HG03442 (cell line): ENCODE measurements around the gene TDRD6.
"Not testable (repeated sequence)": the region's sequence is repeated elsewhere in the genome, so short reads cannot be mapped to it uniquely, and the experiment has no call there.

Experiments used
- ATAC-seq: cut with Tn5 transposase; IDR thresholded peaks from one replicate; pipeline ENCODE4 v1.9.1; 2021; ENCODE audit warnings: mild to moderate bottlenecking, moderate library complexity; ENCODE audit not compliant: unreplicated experiment

Gene TDRD6

DNA sequence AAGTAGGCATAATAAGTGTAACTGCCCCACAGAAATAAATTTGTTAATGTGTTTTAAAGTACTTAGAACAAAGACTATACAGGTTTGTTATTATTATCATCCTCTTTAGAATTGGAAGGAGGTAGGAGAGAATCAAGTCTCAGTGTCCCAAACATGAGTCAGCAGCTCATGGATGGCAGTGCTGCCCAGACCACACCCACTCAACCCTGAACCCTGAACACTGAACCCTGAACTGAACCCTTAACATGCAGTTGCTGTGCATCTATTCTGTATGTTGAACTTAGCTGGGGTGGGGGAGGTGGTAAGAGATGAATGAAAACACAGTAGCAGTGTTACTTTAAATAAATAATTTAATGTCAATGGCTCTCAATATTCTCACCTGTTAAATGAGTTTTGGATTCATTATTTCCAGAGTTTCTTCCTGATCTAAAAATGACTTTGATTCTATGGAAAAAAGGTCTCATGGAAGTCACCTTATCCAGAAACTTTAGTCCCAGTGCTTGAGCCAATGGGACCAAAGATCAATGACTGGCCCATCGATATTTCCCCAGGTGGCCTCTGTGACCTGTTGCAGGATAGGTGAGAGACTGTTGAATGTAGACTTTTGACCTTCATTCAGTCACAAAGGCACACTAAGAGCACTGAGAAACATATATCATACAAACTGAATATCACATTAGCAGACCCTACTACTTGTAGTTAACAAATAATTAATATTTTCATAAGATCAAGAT is 55.9 kb downstream of the TDRD6 start:
- no peak for ATAC-seq

DNA sequence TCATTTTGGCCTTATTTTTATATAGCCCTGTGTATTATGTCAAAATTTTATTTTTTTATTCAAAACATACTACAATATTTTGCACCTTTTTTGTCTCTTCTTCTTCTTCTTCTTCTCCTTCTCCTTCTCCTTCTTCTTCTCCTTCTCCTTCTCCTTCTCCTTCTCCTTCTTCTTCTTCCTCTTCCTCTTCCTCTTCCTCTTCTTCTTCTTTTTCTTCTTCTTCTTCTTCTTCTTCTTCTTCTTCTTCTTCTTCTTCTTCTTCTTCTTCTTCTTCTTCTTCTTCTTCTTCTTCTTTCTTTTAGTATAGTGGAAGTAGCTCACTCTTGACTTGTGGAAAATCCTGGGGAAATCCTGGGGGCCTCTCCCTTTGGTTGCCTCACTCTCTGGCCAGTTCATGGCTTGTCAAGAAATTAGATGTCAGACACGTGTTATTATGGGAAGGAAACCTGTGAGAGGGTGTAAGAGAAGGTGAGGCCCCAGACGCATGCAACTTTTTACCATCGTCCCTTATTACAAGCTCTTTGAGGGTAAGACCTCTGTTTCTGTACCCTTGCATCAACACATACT is 56.6 kb downstream of the TDRD6 start:
- ATAC-seq = not testable (repeated sequence)

DNA sequence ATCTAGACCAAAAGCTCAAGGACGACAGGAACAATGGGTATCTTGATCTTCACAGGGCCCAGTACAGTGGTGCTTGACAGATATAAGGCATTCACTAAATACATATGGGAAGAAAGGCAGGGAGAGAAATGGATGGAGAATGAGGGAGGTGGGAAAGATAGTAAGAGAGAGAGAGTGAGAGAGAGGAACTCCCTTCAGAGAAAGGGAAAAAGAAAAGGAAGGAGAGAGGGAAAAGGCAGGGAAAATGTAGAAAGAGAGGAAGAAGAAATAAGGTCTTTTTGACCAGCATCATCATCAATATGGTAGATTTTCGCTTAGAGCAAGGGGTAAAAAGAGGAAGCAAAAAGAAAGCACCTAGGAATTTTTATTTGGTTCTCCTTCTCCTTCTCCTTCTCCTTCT is 58.3 kb downstream of the TDRD6 start:
- no peak for ATAC-seq

DNA sequence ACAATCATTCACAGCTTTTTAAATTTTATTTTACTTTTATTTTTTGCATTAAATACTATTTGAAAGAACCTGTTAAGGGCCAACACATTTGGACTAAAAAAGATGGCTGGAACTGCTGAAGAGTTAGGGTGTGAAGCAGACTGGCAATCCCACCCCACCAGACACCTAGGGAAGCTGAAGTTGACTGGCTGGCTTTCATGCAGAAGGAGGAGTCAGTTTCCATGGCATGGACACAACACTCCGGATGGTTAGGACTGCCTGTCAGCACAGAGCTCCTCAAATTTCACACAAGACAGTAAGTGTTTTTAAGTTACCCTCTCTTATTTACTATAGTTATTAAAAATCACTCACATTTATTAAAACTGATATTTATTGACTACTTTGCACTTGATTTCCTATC is 59.0 kb downstream of the TDRD6 start, which contains the start of gene ANKRD66:
Gene ANKRD66 (plus strand): TSS at position 238 of the 400 bp plus-strand sequence. CDS start 5,016 bp downstream, outside the sequence.
- ATAC-seq = no peak

DNA sequence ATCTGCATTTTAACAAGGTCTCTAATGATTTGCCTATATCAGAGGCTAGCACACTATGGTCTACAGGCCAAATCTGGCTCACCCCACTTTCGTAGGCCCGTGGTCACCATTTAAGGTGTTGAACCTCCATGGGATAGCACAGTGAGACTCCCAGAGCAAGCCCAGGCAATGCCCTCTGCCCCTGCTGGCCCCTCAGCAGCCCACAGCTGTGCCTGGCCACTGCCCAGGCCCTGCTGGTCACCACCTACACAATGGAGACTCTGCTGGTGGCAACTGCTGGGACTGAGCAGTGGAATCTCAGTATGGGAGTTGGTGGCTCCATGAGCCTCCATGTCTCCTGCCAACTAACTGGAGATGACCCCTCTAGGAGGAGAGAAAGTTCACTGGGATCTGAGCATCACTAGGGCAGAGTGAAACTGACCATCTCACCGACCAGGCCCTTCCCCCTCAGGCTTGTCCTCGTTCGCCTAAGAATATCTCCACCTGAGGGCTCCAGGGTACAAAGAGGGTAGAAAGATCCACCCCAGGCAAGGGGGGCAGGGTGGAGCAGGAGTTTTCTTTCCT is 61.3 kb downstream of the TDRD6 start:
- ATAC-seq = no peak

DNA sequence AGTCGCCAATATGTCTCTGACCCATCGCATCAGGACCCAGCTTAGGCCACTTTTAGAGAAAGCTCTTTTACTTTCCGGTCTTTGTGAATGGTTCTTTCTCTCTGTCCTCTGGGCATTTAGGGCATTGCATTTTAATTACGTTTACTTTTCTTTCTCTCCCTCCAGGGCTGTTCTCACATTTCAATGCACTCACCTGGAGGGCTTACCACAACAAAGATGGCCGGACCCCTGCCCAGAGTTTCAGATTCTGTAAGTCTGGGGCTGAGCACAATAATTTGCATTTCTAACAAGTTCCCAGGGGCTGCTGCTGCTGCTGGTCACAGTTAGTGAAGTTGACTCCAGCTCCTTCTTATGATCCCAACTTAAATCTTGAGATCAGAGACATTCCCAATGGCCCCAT is 62.0 kb downstream of the TDRD6 start:
- no peak for ATAC-seq

DNA sequence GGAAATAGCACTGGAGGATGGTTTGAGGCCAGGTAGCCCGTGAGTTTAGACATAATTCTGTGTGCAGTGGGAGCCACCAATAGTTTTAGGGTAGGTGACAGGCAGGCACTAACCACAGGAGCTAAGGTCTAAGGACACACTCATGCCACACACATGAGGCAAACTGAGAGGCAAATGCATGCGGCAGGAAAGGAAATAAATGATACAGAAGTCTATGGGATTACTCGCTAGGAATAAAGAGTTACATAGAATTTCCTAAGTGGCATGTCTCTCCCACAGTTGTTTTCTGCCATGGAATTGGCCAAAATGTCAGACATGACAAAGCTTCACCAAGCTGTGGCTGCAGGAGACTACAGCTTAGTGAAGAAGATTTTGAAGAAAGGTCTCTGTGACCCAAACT is 64.0 kb downstream of the TDRD6 start:
- no peak for ATAC-seq
